Measurements from ENCODE around the gene PCSK9.
A peak's percentile ranks its signal among the peaks of the same experiment; 100 is the strongest.
"Not testable (repeated sequence)": the region's sequence is repeated elsewhere in the genome, so short reads cannot be mapped to it uniquely, and the experiment has no call there.

Gene PCSK9

DNA sequence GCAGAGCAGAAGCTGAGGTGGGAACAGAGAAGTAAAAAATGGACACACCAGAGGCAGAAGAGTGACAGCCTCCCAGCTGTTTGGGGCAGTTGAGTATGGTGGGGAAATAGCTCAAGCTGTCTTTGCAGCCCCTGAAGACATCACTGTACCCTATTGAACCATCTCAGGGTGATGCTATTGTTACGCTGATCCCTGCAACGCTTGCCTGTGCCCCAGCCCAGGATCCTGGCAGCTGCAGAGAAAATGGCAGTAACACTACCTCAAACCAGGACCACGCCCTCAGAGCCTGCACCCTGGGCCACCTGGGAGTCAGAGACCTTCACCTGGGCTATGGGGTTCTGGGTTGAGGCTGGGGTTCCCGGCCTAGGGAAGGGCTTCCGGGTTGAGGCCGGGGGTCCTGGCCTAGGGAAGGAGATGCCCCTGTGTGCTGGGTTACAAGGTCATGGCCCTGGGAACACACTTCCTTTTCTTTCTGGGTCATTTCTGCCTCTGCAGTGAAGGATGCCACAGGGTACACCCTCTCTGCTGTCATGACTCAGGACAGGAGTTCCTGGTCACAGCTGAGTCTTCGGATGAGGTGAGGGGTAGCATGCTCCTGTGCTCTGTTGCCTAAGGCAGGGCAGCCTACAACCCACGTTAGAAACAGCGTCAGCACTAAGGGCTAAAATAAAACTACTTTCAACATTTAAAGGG is 29.0 kb upstream of the PCSK9 start:
- no peak for DNase-seq (ENCODE audit: low read depth in 2 of 2)

DNA sequence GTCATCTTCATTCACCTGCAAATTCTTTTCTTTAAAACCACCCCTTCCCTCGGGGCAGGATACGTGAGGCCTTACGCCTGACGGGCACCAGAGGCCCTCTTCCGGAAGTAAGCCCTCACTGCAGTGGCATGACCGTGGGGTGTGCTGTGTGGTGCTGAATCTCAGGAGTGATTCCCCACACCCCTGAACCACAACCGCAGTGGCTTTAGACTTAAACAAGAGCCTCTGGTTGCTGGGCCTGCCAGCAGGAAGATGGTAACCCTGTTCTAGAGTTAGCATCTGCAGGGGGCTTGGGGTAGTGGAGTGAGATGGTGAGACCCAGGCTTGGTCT is 28.5 kb upstream of the PCSK9 start:
- no peak for DNase-seq (ENCODE audit: low read depth in 2 of 2)

DNA sequence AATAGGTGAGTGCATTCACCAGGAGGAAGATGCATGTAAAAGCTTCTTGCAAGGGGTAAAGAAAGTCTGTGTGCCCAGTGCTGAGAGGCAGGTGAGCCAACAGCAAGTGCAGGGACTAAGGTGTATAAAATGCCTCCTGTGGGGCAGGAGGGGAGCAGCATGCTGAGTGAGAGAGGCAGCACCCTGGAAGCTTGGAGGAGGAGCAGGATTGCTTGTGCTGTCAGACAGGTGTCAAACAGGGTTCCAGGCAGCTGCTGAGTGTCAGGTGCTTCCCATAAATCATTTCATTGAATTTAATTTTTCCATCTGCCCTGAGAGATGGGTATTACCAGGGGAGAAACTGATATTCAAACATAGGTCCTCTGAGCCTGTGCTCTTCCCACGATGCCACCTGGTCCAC is 26.7 kb upstream of the PCSK9 start:
- no peak for DNase-seq (ENCODE audit: low read depth in 2 of 2)

DNA sequence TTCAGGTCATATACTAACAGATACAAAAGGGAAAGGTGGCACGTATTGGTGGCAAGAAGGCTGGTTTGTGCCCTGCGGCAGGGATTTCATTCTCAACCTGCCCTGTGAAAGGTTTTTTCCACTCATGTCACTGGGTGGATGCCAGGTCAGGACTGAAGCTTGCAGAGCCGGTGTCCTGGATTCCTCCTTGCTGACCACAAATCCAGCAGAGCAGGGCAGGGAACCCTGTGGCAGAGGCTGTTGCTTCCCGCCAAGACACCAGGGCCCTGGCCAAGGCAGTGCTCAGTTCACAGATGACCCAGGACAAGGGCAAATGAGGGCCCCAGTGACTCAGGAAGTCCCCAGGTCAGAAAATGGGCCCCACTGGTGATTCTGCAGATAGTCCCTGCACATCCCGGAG is 24.2 kb upstream of the PCSK9 start:
- DNase-seq (ENCODE audit: low read depth in 2 of 2) = no peak

DNA sequence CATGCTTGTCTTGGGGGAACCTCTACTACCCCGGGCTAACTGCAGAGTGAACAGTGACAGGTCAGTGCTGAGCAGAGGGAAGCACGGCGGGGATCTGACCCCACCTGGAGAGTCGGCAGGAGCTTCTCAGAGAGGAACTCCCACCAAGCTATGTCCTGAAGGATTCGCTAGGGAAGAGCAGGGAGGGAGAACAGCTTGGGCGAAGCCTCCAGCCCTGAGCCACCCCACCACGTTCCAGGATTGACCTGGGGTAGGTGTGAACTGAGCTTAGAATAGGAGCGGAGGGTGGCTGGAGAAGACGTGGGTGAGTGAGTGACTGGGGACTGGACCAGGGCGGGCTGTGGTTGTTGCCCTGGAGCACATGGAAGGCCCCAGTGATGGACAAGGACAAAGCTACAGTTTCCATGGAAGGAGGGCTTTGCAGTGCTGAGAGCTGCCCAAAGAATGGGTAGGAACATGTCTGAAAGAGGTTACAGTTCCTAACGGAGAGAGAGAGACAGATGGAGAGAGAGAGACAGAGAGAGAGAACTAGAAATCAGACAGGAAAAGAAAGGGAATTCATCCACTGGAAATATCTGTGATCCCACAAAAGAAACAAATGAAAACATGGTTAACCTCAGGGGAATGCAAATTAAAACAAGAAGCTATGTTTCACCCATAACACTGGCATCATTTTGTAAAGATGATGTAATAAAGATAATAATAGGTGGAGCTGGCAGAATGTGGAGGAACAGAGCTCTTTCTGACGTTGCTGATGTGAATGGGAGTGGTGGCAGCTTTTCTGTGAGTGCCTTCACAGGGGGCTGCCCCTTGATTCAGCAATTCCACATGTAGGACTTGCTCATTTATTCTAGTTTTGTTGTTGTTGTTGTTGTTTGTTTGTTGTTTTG is 23.4 kb upstream of the PCSK9 start:
- no peak for DNase-seq (ENCODE audit: low read depth in 2 of 2)

DNA sequence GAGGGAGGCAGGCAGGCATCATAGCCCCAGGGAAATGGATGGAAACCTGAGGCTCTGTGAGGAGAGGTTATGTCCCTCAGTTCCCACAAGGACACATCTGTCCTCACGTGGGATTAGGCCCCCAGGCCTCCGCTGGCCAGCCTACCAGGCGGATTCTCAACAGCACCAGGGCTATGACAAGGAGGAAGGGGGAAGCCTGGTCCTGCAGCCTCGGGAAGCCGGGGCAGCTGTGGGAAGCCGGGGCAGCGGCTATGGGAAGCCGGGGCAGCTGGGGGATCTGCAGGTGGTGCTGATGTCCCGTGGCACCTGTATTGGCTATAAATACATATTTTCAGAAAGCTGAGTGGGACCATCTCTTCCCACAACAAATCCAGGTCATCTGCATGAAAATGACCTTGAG is 21.0 kb upstream of the PCSK9 start:
- DNase-seq (ENCODE audit: low read depth in 2 of 2) = no peak

DNA sequence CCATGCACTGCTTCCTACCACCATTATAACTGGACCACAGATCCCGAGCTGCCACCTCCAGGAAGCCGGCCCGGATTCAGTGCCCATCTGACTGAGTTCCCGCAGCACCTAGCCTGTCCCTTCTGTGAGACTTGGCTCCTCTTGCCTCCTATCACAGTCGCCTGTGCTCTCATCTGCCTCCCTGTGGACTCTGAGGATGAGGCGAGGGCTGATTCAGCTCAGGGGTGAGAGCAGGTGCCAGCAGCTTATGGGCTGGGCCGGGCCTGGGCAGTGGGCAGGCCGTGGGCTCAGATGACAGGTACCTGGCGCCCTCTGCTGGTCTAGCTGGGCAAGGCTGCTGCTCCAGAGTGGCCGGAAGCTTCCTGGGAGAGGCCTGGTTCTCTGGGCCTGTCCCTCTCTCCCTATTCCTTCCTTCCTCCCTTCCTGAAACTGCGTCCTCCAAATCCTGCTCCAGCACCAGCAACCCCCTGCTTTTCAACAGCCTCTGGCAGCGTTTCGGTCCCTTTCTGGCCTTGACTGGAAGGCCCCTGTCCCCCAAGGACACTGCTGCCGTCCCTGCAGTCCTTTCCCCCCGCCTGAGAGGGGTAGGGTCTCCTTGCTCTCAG is 17.3 kb upstream of the PCSK9 start:
- peak; percentile 63 to 67 for DNase-seq (ENCODE audit: low read depth in 2 of 2)

DNA sequence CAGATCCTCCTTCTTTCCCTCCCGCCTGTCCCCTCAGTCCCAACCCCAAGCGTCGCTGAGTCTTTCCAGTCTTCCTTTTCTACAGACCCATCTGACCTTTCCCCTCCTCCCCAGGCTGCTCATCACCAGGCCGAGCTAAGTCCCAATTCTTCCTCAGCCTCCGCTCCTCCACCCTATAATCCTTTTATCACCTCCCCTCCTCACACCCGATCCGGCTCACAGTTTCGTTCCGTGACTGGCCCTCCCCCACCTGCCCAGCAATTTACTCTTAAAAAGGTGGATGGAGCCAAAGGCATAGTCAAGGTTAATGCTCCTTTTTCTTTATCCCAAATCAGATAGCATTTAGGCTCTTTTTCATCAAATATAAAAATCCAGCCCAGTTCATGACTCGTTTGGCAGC is 15.2 kb upstream of the PCSK9 start:
- DNase-seq (ENCODE audit: low read depth in 2 of 2) = not testable (repeated sequence)

DNA sequence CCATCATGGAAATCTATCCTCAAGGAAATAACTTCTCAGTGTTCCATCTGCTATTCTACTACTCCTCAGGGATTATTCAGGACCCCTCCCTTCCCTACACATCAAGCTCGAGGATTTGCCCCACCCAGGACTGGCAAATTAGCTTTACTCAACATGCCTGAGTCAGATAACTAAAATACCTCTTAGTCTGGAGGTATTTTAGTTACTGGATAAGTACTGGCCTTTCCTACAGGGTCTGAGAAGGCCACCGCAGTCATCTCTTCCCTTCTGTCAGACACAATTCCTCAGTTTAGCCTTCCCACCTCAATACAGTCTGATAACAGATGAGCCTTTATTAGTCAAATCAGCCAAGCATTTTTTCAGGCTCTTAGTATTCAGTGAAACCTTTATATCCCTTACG is 12.7 kb upstream of the PCSK9 start:
- not testable (repeated sequence) for DNase-seq (ENCODE audit: low read depth in 2 of 2)

DNA sequence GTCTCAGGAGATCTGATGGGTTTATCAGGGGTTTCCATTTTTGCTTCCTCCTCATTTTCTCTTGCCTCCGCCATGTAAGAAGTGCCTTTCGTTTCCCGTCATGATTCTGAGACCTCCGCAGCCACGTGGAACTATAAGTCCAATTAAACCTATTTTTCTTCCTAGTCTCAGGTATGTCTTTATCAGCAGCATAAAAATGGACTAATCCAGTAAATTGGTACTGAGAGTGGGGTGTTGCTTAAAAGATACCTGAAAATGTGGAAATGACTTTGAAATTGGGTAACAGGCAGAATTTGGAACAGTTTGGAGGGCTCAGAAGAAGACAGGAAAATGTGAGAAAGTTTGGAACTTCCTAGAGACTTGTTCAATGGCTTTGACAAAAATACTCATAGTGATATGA is 8.2 kb upstream of the PCSK9 start:
- DNase-seq (ENCODE audit: low read depth in 2 of 2) = not testable (repeated sequence)

DNA sequence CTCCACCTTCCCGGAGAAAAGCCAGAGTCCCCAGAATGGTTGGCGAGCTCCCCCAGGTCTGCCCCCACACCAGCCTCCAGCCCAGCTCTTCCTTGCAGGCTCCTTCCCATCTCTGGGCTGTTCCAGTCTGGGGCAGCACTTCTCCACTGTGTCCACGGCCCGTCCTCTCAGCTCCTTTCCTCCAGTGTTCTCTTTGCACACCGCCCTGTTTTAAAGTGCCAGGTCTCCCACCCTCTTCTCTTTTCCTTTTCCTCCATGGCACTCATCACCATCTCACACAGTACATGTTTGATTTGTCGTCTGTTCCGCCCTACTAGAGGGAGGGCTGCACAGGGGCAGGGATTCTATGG is 6.1 kb upstream of the PCSK9 start:
- no peak for DNase-seq (ENCODE audit: low read depth in 2 of 2)

DNA sequence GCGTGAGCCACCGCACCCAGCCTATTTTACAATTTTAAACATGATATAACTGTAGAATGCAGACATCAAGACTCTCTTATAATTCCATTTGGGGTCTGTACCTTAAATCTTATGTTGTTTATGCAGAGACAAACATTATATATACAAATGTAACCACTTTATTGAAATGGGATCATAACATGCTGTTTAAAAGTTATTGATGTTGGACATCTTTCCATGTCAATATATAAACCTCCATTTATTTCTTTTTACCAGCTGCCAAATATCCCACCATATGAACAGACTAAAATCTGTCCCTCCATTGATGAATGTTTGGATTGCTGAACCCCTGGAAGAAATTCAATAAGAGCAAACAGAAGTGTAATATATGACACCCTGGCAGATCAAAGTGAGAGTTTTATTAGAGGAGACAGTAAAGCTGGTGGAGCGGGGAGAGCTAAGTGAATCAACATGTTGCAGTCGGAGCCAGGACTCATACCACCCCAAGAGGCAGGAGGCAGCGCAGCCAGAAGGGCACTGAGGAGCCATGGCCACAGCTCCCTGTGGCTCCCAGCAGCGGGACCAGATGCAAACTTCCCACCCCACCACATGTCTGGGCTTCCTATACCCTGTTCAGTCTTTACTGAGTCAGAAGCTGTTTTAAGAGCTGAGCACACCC is 4.7 kb upstream of the PCSK9 start:
- no peak for DNase-seq (ENCODE audit: low read depth in 2 of 2)

DNA sequence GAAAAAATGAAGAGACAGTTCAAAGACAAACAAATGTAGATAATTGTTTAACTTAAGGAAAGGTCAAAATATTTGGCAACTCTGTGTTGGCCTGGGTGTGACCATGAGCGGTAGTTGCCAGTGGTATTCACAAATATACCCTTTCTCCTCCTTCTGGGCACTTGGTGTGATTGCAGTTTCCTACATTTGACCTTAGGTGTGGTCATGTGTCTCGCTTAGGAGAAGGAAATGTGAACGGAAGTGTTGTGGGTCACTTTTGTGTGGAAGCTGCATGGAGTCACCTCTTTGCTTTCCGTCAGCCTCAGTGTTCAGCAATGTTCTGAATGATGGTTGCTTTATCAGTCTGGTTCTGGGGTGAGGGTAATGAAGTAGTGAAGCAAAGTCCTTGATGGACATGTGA is 3.4 kb upstream of the PCSK9 start:
- no peak for DNase-seq (ENCODE audit: low read depth in 2 of 2)

DNA sequence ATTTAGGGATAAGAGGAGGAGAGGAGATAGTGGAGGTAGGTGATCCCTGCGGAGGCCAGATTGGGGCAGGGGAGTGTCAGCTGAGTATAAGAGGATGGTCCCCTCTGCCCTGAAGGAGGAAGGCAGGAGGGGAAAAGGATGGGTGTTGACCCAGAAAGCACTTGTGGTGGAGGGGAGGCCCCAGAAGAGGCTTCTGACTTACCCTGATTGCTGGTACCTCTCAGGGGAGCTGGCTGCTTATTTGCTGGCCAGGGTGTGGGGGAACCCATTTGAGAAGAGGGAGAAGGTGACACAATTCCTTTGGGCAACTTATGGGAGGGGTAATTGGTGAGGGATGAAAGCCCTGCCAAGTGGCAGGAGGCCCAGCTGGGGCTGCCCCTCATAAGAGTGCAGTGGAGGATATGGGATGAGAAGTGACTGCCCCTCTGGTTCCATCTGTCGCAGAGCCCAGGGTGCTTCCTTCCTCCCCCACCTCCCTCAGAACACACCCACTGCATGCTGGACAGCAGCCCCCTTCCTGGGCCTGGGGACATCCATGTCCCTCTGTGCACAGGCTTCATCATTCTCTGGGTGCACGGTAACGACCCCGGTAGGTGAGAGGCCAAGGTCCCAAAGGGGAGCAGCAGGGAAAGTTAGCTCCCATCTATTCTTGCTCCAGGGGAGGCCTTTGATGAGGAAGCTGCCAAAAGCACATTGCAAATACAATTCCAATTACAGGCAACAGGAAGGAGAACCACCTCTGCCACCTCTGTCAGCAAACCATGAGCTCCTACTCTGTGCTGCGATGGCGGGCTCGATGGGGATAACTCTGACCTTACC is 1.4 kb upstream of the PCSK9 start:
- DNase-seq (ENCODE audit: low read depth in 2 of 2) = no peak

DNA sequence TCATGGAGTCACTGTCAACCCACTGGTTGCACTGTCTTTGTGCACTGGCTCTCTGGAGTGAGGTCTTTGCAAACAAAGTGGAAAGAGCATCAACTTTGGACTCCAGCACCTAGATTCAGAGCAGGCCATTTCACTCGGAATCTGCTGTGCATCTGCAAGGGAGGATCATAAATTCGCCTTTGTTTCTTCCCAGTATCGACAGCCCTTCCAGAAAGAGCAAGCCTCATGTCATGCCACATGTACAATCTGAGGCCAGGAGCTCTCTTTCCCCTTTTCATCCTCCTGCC is 853 bp upstream of the PCSK9 start:
- DNase-seq (ENCODE audit: low read depth in 2 of 2) = no peak

DNA sequence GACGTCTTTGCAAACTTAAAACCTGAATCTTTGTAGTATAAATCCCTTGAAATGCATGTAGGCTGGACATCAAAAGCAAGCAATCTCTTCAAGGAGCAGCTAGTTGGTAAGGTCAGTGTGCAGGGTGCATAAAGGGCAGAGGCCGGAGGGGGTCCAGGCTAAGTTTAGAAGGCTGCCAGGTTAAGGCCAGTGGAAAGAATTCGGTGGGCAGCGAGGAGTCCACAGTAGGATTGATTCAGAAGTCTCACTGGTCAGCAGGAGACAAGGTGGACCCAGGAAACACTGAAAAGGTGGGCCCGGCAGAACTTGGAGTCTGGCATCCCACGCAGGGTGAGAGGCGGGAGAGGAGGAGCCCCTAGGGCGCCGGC is 390 bp upstream of the PCSK9 start:
- DNase-seq (ENCODE audit: low read depth in 2 of 2) = no peak

DNA sequence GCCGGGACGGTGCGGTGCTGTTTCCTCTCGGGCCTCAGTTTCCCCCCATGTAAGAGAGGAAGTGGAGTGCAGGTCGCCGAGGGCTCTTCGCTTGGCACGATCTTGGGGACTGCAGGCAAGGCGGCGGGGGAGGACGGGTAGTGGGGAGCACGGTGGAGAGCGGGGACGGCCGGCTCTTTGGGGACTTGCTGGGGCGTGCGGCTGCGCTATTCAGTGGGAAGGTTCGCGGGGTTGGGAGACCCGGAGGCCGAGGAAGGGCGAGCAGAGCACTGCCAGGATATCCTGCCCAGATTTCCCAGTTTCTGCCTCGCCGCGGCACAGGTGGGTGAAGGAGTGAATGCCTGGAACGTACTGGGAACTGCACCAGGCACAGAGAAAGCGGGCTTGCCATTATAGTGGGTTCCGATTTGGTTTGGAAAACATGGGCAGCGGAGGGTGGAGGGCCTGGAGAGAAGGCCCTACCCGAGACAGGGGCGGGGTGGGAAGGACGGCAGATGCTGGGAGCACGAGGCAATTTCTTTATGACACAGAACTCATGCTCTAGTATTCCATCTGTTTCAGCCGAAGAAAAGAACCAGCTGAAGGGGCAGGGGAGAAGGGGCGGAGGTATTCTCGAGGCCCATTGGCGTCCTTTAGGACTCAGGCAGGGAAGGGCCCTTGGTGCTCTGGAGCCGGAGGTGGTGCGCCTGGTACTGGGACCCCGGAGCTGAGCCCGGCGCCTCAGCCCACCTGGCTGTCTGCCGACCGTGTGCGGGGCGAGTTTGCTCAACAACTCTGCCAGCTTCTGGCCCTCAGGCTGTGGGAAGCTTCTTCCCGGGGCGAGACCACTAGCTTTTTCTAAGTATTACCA is 960 bp downstream of the PCSK9 start:
- DNase-seq (ENCODE audit: low read depth in 2 of 2) = no peak

DNA sequence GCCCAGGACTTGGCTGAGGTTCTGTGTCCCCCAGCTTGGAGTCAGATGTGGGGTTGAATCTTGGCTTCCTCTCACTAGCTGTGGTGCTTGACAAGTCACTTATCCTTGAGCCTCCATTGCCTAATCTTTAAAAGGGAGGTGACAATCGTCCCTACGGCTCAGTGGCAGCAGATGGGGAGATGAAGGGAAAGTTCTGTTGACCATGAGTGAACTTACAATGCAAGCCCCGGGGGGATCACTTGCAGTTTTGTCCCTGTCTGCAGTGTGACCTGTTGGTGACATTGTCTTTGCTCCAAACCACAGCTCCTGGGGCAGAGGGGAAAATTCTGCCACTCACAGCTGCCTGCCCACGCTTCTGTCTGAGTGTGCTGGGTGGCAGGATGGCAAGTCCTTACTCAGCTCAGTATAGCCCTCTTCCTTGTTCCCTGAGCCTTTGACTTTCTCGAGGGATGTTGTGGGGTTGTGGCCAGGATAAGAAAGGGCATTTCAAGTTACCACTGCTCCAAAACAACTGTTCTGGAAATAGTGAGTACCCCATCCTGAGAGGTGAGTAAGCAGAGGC is 1.7 kb downstream of the PCSK9 start:
- no peak for DNase-seq (ENCODE audit: low read depth in 2 of 2)

DNA sequence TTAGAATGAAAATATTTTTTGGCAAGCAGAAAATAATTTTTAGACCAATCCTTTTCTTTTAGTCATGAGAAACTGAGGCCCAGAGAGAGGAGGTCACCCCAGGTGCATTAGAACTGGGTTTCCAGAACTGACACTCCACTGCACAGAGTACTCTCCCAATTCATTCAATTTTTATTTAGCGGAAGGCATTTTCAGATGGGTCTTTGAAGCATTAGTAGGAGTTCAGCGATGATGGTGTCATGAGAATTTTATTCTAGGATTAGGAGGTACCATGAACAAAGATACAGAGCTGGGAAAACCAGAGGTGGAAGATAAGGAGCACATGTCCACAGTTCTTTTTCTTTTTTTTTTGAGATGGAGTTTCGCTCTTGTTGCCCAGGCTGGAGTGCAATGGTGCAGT is 2.3 kb downstream of the PCSK9 start:
- DNase-seq (ENCODE audit: low read depth in 2 of 2) = no peak

DNA sequence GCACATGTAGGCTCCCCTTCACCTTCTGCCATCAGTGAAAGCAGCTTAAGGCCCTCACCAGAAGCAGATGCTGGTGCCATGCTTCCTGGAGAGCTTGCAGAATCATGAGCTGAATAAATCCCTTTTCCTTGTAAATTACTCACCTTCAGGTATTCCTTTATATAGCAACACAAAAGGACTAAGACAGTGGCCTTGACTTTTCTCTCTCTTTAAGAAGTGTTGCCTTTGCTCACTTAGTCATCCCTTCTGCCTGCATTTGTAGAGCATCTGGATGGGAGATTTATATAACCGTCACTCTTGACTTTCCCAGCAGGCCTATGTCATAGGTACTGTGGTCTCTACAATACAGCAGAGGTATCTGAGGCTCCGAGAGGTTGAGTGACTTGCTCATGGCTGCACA is 3.7 kb downstream of the PCSK9 start:
- DNase-seq (ENCODE audit: low read depth in 2 of 2) = no peak

DNA sequence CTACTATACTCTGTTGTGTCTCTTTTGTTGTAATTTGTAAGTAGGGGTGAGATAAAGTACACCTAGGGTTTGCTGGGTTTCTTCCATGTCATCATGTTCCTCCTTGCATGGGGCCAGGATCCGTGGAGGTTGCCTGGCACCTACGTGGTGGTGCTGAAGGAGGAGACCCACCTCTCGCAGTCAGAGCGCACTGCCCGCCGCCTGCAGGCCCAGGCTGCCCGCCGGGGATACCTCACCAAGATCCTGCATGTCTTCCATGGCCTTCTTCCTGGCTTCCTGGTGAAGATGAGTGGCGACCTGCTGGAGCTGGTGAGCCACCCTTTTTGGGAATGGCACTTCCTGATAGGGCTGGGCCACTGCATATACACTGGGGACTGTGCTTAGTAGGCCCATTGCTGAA is 4.4 kb downstream of the PCSK9 start:
- no peak for DNase-seq (ENCODE audit: low read depth in 2 of 2)
